ENCODE results near the gene PGS1. TPM values are rescaled to one million over a fixed set of nuclear protein-coding genes. Genes with fewer than 3 reads are reported as not detected.
A peak's percentile ranks its signal among the peaks of the same experiment; 100 is the strongest.

The PGS1 gene
- total and polyA plus RNA-seq, 2 experiments from 2014 or later, result 30.4 to 42.5 TPM

GRCh38 chr17:78357177-78357586 is 21.3 kb upstream of the PGS1 start:
- Histone ChIP-seq H3K27ac (peak overlapping the region; percentile 98), H3K4me1 (ENCODE audit: insufficient read depth) (peaks cover 48% of the 10 kb centered on the region), H3K9me3 (ENCODE audit: low read depth) (no peaks in the 10 kb centered on the region), H2AFZ (no peak overlapping the region), H3K36me3 (replicated peaks; ENCODE audit: insufficient read depth, low read depth) (no peaks in the 10 kb centered on the region), H3K27me3 (no peaks in the 10 kb centered on the region), H3K9me2 (replicated peaks; ENCODE audit: insufficient read depth) (no peaks in the 10 kb centered on the region), H3K4me3 (peak overlapping the region; percentile 32), H3K4me2 (peak overlapping the region; percentile 99), H4K20me1 (ENCODE audit: insufficient read depth, poor library complexity, severe bottlenecking) (peaks cover 37% of the 10 kb centered on the region), H3K79me2 (peaks cover 46% of the 10 kb centered on the region)
- no peak for DNase-seq (ENCODE audit: low spot score)
- TF ChIP-seq CTCF (IDR thresholded peaks at IDR 0.05; ENCODE audit: poor library complexity) (no peak), EZH2 (IDR thresholded peaks at IDR 0.05; ENCODE audit: borderline replicate concordance) (no peak), EZH2phosphoT487 (IDR thresholded peaks at IDR 0.05; ENCODE audit: low read depth, severe bottlenecking, unreplicated experiment) (no peak)
- 43% methylated on average over 5 of the region's 7 CpGs for WGBS (ENCODE audit: low lambda C conversion rate, missing lambda C conversion rate)

GRCh38 chr17:78357672-78358537 is 20.5 kb upstream of the PGS1 start:
- peak overlapping the region; percentile 98 for H3K27ac ChIP-seq
- no peaks in the 10 kb centered on the region for H3K9me3 ChIP-seq (ENCODE audit: low read depth)
- peak overlapping the region; percentile 99 for H3K4me3 ChIP-seq
- no peaks in the 10 kb centered on the region for H3K9me2 ChIP-seq (replicated peaks; ENCODE audit: insufficient read depth)
- H3K36me3 ChIP-seq (replicated peaks; ENCODE audit: insufficient read depth, low read depth), result no peaks in the 10 kb centered on the region
- TF ChIP-seq EZH2phosphoT487 (IDR thresholded peaks at IDR 0.05; ENCODE audit: low read depth, severe bottlenecking, unreplicated experiment) (no peak), EZH2 (IDR thresholded peaks at IDR 0.05; ENCODE audit: borderline replicate concordance) (no peak), CTCF (IDR thresholded peaks at IDR 0.05; ENCODE audit: poor library complexity) (no peak)
- no peak for DNase-seq (ENCODE audit: low spot score)
- H3K79me2 ChIP-seq, result peaks cover 46% of the 10 kb centered on the region
- no peak overlapping the region for H2AFZ ChIP-seq
- H3K4me1 ChIP-seq (ENCODE audit: insufficient read depth), result peaks cover 43% of the 10 kb centered on the region
- H3K27me3 ChIP-seq, result no peaks in the 10 kb centered on the region
- 35% methylated on average over 22 of the region's 25 CpGs for WGBS (ENCODE audit: low lambda C conversion rate, missing lambda C conversion rate)
- H3K4me2 ChIP-seq, result peak overlapping the region; percentile 99
- peaks cover 37% of the 10 kb centered on the region for H4K20me1 ChIP-seq (ENCODE audit: insufficient read depth, poor library complexity, severe bottlenecking)

GRCh38 chr17:78358538-78359320 is 19.7 kb upstream of the PGS1 start:
- Histone ChIP-seq H3K4me3 (peak overlapping the region; percentile 99), H3K36me3 (replicated peaks; ENCODE audit: insufficient read depth, low read depth) (no peaks in the 10 kb centered on the region), H3K9me2 (replicated peaks; ENCODE audit: insufficient read depth) (no peaks in the 10 kb centered on the region), H3K4me2 (peak overlapping the region; percentile 99), H2AFZ (no peak overlapping the region), H3K9me3 (ENCODE audit: low read depth) (no peaks in the 10 kb centered on the region), H3K27ac (peak overlapping the region; percentile 98), H3K27me3 (no peaks in the 10 kb centered on the region), H4K20me1 (ENCODE audit: insufficient read depth, poor library complexity, severe bottlenecking) (peaks cover 37% of the 10 kb centered on the region), H3K79me2 (peaks cover 46% of the 10 kb centered on the region), H3K4me1 (ENCODE audit: insufficient read depth) (peaks cover 40% of the 10 kb centered on the region)
- WGBS (ENCODE audit: low lambda C conversion rate, missing lambda C conversion rate), result 3% methylated on average over 41 of the region's 72 CpGs
- TF ChIP-seq EZH2phosphoT487 (IDR thresholded peaks at IDR 0.05; ENCODE audit: low read depth, severe bottlenecking, unreplicated experiment) (no peak), CTCF (IDR thresholded peaks at IDR 0.05; ENCODE audit: poor library complexity) (no peak), EZH2 (IDR thresholded peaks at IDR 0.05; ENCODE audit: borderline replicate concordance) (no peak)
- DNase-seq (ENCODE audit: low spot score), result no peak
